ENCODE data around the gene CSTF1. TPM values are rescaled to one million over a fixed set of nuclear protein-coding genes. Genes with fewer than 3 reads are reported as not detected.

Gene CSTF1
- total RNA-seq, 8 experiments from 2014 or later: 17.0 to 39.8 (median 24.1) TPM

DNA sequence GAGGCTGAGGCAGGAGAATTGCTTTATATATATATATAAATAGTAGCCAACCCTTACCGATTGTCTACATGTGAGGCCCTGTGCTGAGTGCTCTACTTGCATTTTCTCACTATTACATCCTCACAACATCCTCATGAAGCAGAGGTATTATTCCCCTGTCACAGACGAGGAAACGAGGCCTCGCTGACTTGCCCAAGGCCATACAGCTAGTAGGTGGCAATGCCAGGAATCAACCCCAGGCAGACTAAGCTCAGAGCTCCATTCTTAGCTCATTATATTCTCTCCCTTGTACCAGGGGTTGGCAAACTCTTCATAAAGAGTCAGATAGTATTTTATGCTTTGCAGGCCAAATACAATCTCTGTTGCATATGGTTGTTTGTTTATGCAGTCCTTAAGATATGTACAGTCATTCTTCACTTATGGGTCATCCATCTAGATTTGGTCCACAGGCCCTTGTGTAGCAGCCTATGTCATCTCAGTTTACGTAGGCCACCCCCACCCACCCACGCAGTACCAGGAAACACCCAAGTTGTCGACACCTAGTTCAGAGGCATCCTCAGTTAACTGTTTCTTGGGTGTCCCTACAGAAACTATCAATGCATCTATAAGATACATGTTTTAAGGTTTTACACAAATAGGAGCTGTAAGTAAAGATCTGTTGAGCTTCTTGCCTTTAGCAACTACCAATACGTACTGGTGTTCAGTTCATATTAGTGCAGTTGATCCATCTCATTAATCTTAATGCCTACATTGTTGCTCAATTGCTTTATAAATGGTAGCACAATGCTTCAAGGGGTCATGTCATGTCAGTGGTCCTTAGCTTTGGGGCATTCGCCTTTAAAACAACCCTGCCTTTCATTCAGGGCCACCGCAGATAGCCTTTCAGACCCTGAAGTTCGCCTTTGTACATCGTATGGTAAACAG, 22.7 kb downstream of the CSTF1 start:
- no peaks in the 10 kb centered on the region for H3K4me1 ChIP-seq (replicated peaks in 1 of 2)
- in situ Hi-C loops (cut with MboI; ENCODE audit: low pct_unique_long_range_greater_than_20kb in 2 of 9, low sequenced_read_pairs in 9 of 9, unreplicated experiment in 9 of 9): no loop called here
- no peak overlapping the region for H3K27ac ChIP-seq
- WGBS, 10 experiments: 50 to 100% (median 87%) methylated on average over 2 to 9 of the region's 12 CpGs; no CpG with 5 or more reads in 1 of the 10 experiments
- peak in 3 of 8 experiments; percentile 53 to 80 (median 60) for ATAC-seq (replicated peaks in 6 of 8)
- H3K4me3 ChIP-seq: no peak overlapping the region

DNA sequence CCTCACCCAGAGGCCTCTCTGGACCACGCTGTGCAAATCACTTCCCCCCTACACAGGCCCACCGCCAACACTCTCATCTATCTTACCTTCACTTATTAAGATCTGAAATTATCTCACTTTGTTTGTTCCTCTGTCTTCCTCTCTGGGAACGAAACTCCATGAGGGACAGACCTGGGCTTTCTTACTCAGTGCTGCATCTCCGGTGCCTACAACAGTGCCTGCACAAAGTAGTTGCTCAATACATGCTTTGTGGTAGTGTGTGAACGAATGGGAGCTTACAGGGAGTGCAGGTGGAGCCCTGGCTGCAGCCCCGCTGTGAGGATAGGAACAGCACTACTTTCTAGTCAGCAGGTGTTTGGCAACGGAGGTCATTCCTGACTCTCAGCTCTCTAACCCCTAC, 25.0 kb downstream of the CSTF1 start:
- Histone ChIP-seq H3K4me3 (no peak overlapping the region), H3K27ac (no peak overlapping the region), H3K4me1 (replicated peaks in 1 of 2) (peaks cover 0 to 1% of the 10 kb centered on the region in 2 donors)
- WGBS, 10 experiments: 73 to 100% (median 79%) methylated on average over 1 to 6 of the region's 7 CpGs; no CpG with 5 or more reads in 1 of the 10 experiments
- no peak for ATAC-seq (replicated peaks in 6 of 8)
- in situ Hi-C loops (cut with MboI; ENCODE audit: low pct_unique_long_range_greater_than_20kb in 2 of 9, low sequenced_read_pairs in 9 of 9, unreplicated experiment in 9 of 9): no loop called here

DNA sequence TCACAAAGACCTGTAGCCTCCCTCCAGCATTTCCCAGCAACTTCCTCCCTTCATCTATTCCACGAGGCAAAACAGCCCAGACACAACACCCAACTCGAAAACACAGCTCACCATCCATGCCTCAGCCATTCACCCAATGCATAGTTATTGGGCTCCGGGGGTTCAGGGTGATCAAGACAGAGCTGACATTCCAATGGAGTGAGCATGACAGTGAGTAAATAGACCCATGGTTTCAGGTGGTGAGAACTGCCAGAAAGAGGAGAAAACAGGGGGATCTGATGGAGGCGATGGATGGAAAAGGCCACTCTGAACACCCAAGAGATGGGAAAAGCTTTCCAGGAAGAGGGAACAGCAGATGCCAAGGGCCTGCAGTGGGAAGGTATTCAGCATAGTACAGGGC, 25.5 kb downstream of the CSTF1 start:
- H3K27ac ChIP-seq: no peak overlapping the region
- WGBS, 10 experiments: 20 to 100% (median 78%) methylated on average over 1 to 3 of the region's 4 CpGs; no CpG with 5 or more reads in 3 of the 10 experiments
- ATAC-seq (replicated peaks in 6 of 8): no peak

DNA sequence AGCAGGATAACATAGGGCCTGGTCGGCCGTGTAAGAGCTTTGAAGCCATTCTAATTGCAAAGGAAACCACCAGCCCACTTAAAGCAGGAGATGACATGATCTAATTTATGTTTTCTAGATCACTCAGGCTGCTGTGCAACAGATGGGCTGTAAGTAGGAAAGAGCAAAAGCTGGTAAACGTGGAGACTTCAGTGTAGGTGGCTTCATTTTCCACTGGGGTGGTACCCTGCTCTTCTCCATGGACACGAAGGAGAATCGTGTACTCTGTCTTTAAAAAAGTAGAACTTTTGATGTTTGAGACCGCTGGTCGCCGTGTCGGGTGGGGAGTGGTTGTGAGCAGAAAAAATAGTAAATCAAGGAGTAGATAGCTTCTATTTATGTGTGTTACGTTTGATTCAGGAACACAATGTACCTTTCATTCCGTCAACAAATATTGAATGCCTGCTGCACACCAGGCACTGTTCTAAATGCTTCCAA, 26.0 kb downstream of the CSTF1 start:
- Histone ChIP-seq H3K27ac (no peak overlapping the region), H3K4me1 (replicated peaks in 1 of 2) (peaks cover 0 to 3% of the 10 kb centered on the region in 2 donors), H3K4me3 (no peak overlapping the region)
- no peak for ATAC-seq (replicated peaks in 6 of 8)
- in situ Hi-C loops (cut with MboI; ENCODE audit: low pct_unique_long_range_greater_than_20kb in 2 of 9, low sequenced_read_pairs in 9 of 9, unreplicated experiment in 9 of 9): no loop called here
- 20 to 90% (median 81%) methylated on average over 1 to 11 of the region's 11 CpGs; no CpG with 5 or more reads in 1 of the 10 experiments for WGBS, 10 experiments

More for the DNA sequence above, 25.5 kb downstream of the CSTF1 start:
- Histone ChIP-seq H3K4me3 (no peak overlapping the region), H3K4me1 (replicated peaks in 1 of 2) (peaks cover 0 to 3% of the 10 kb centered on the region in 2 donors)
- in situ Hi-C loops (cut with MboI; ENCODE audit: low pct_unique_long_range_greater_than_20kb in 2 of 9, low sequenced_read_pairs in 9 of 9, unreplicated experiment in 9 of 9): no loop called here

DNA sequence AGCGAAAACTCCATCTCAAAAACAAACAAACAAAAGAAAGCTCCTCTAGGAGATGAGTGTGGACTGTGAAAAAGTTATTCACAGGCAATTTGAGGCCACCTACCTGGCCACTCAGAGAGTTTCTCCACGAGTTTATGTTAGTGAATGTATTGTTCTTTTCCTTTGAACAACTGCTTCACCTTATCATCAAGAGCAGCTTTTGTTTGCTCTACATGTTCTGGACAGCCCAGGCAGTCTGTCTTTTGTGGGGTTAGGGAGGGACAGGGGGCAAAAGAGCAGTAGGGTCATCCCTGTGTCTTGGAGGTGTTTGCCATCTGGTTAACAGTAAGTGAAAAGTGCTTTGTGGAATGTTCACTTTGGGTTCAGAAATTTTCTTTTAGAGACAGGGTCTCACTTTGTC, 27.6 kb downstream of the CSTF1 start:
- WGBS, 10 experiments: 50 to 67% (median 50%) methylated on average over 1 to 2 of the region's 2 CpGs; no CpG with 5 or more reads in 7 of the 10 experiments
- in situ Hi-C loops (cut with MboI; ENCODE audit: low pct_unique_long_range_greater_than_20kb in 2 of 9, low sequenced_read_pairs in 9 of 9, unreplicated experiment in 9 of 9): no loop called here
- ATAC-seq (replicated peaks in 6 of 8): no peak
- Histone ChIP-seq H3K4me1 (replicated peaks in 1 of 2) (peaks cover 0 to 3% of the 10 kb centered on the region in 2 donors), H3K27ac (no peak overlapping the region), H3K4me3 (no peak overlapping the region)

DNA sequence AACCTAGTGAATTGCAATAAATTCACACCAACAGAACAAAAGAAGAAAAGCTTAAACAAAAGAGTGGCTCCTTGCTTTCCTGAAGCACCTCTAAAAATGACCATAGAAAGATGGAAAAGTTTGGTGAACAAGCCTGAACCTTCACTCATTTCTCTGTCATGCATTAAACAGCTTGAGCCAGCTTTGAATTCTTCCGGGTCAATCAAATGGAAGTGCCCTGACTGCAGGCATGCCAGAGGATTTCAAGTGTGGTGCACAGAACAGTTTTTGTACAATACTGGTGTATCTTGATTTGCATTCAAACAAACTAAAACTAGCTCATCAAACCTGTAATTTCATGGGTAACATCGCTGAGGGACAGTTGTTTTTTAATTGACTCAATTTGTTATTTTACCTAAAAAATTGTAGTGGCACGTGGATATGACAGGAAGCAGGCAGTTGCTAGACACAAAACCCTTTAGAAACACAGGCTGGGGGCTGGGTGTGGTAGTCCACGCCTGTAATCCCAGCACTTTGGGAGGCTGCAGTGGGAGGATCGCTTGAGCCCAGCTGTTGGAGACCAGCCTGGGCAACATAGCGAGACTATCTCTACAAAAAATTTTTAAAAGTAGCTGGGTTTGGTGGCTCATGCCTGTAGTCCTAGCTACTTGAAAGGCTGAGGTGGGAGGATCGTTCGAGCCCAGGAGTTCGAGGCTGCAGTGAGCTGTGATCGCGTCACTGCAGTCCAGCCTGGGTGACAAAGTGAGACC, 28.7 kb downstream of the CSTF1 start:
- H3K4me3 ChIP-seq: no peak overlapping the region
- no peak for ATAC-seq (replicated peaks in 6 of 8)
- no peak overlapping the region for H3K27ac ChIP-seq
- peaks cover 0 to 3% of the 10 kb centered on the region in 2 donors for H3K4me1 ChIP-seq (replicated peaks in 1 of 2)
- WGBS, 10 experiments: 67 to 100% (median 79%) methylated on average over 1 to 10 of the region's 11 CpGs
- in situ Hi-C loops (cut with MboI; ENCODE audit: low pct_unique_long_range_greater_than_20kb in 2 of 9, low sequenced_read_pairs in 9 of 9, unreplicated experiment in 9 of 9): no loop called here

DNA sequence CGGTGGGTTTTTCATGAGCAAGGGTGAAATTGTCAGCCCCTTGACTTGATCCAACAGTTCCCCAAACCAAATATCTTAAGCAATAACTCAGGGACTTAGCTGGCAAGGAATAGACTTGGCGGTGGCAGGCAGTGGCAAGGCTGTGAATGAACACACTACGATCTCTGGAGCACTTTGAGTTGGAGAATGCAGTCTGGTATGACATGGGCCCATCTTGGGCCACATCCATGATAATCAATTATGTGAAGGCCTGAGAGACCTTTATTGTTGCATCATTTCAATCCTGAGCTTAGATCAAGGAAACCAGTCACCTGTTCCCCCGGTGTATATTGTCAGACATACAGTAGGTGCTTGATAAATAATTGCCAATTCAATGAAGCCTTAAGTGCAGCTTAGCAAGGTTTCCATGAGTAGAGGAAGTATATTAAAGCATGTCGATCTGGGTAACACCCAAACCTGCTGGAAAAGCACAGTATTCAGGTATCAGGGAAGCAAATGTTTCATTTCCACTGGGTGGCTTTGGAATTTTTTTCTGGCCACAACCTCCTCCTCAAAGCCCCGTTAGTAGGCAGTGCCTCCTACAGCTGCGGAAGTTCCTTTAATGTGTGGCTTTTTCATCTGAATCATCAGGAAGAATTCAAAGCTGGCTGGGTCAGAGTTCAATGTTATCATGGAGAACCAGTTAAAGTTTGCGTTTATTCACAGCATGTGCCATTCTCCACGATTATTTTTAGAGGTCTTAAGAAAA, 29.8 kb downstream of the CSTF1 start:
- Histone ChIP-seq H3K4me3 (no peak overlapping the region), H3K27ac (no peak overlapping the region), H3K4me1 (replicated peaks in 1 of 2) (peaks cover 0 to 3% of the 10 kb centered on the region in 2 donors)
- in situ Hi-C loops (cut with MboI; ENCODE audit: low pct_unique_long_range_greater_than_20kb in 2 of 9, low sequenced_read_pairs in 9 of 9, unreplicated experiment in 9 of 9): no loop called here
- 33 to 68% (median 52%) methylated on average over 2 to 8 of the region's 9 CpGs; no CpG with 5 or more reads in 1 of the 10 experiments for WGBS, 10 experiments
- peak in 1 of 8 experiments; percentile 72 for ATAC-seq (replicated peaks in 6 of 8)

DNA sequence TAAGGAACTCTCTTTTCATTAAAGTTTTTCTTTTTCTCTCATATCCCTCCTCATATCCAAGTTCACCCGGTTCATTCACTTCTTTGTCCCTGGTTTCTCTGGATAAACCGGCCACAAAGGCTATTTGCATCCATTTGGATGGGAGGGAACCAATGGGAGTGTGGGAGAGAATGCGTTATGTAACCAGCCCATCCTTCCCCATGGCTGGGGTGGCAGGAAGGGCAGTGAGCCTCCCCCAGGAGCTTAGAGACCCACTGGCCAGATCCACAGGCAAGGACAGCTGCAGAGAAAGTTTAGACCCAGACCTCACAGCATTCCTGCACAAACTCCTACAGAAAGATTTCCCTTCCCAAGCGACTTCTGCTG, 30.4 kb downstream of the CSTF1 start:
- Histone ChIP-seq H3K4me3 (no peak overlapping the region), H3K4me1 (replicated peaks in 1 of 2) (peaks cover 0 to 3% of the 10 kb centered on the region in 2 donors), H3K27ac (no peak overlapping the region)
- peak in 1 of 8 experiments; percentile 44 for ATAC-seq (replicated peaks in 6 of 8)
- 15 to 68% (median 39%) methylated on average over 2 to 4 of the region's 4 CpGs; no CpG with 5 or more reads in 3 of the 10 experiments for WGBS, 10 experiments
- in situ Hi-C loops (cut with MboI; ENCODE audit: low pct_unique_long_range_greater_than_20kb in 2 of 9, low sequenced_read_pairs in 9 of 9, unreplicated experiment in 9 of 9): no loop called here

DNA sequence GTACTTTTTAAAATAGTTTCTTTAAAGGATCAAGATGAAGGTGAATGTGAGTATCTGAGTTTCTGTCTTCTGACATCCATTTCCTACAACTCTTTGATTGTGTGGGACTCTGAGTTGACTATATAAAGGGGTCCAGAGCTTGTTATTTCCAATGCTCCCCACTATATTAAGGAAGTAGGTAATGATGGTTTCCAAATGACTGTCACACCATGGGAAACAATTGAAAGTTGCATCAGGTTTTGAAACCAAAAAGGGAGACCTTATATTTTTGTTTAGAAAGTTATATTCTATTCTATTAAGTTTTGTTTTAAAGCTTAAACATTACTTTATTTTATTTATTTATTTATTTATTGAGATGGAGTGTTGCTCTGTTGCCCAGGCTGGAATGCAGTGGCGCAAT, 30.8 kb downstream of the CSTF1 start:
- Histone ChIP-seq H3K27ac (no peak overlapping the region), H3K4me1 (replicated peaks in 1 of 2) (peaks cover 0 to 3% of the 10 kb centered on the region in 2 donors), H3K4me3 (no peak overlapping the region)
- 86 to 100% (median 100%) methylated on average over 1 of the region's 1 CpG; no CpG with 5 or more reads in 6 of the 10 experiments for WGBS, 10 experiments
- in situ Hi-C loops (cut with MboI; ENCODE audit: low pct_unique_long_range_greater_than_20kb in 2 of 9, low sequenced_read_pairs in 9 of 9, unreplicated experiment in 9 of 9): no loop called here
- no peak for ATAC-seq (replicated peaks in 6 of 8)

DNA sequence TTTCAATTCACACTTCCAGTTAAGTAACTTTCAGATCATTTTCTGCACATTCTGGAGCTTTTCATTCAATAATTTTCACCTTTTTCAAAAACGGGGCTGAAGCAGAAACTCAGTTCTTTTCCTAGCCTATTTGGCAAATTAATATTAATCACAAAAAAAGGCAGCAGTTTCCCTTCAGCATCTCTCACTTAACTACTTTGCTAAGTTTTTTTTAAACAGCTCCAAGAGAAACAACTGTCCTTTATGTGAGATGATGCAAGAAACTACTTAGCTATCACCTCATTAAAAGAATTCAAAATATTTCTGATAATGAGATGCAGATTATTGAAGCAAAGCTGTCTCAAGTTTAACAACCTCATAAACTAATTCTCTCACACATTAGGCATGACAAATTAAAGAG, 31.4 kb downstream of the CSTF1 start:
- Histone ChIP-seq H3K4me3 (no peak overlapping the region), H3K4me1 (replicated peaks in 1 of 2) (peaks cover 0 to 3% of the 10 kb centered on the region in 2 donors), H3K27ac (no peak overlapping the region)
- WGBS, 10 experiments: 20 to 80% (median 50%) methylated on average over 1 of the region's 1 CpG; no CpG with 5 or more reads in 1 of the 10 experiments
- ATAC-seq (replicated peaks in 6 of 8): no peak
- in situ Hi-C loops (cut with MboI; ENCODE audit: low pct_unique_long_range_greater_than_20kb in 2 of 9, low sequenced_read_pairs in 9 of 9, unreplicated experiment in 9 of 9): no loop called here

DNA sequence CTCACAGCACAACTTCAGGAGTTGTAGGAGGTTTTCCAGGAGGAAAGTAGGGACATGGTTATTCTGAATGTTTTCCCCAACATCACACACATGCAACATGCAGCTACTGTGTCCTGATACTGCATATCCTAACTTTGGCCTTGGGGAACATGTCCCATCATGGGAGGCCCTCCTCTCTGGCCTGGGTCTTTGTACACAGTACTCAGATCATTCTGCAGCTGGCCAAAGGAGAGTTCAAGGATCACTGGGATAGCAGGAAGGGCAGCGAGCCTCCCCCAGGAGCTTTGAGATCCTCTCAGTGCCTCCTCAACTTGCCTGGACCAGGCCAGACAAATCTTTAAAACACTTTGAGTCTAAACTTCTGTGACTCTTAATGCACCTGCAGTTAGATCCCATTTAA, 32.5 kb downstream of the CSTF1 start:
- H3K27ac ChIP-seq: no peak overlapping the region
- ATAC-seq (replicated peaks in 6 of 8): no peak
- 83 to 88% methylated on average over 1 of the region's 1 CpG; no CpG with 5 or more reads in 8 of the 10 experiments for WGBS, 10 experiments
- no peak overlapping the region for H3K4me3 ChIP-seq
- H3K4me1 ChIP-seq (replicated peaks in 1 of 2): peaks cover 0 to 3% of the 10 kb centered on the region in 2 donors
- in situ Hi-C loops (cut with MboI; ENCODE audit: low pct_unique_long_range_greater_than_20kb in 2 of 9, low sequenced_read_pairs in 9 of 9, unreplicated experiment in 9 of 9): no loop called here

DNA sequence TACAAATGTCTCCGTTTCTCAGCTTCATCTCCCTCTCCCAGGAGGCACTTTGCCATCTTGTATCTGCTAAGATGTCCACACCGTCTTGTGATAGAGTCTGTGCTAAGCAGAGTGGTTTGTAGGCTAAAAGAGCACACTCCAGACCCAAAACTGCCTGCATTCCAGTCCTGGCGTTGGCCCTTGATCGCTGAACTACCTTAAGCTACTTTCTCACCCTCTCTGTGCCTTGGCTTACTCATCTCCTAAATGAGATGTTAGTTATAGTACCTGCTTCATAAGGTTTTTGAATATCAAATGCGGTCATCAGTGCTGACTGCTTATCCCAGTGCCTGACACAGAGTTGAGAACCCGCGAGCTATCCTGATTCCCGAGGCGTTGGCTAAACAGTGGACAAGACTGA, 33.6 kb downstream of the CSTF1 start:
- Histone ChIP-seq H3K4me3 (no peak overlapping the region), H3K4me1 (replicated peaks in 1 of 2) (peaks cover 0 to 3% of the 10 kb centered on the region in 2 donors), H3K27ac (no peak overlapping the region)
- no peak for ATAC-seq (replicated peaks in 6 of 8)
- in situ Hi-C loops (cut with MboI; ENCODE audit: low pct_unique_long_range_greater_than_20kb in 2 of 9, low sequenced_read_pairs in 9 of 9, unreplicated experiment in 9 of 9): no loop called here
- WGBS, 10 experiments: 71 to 100% (median 82%) methylated on average over 1 to 5 of the region's 9 CpGs

Data from motor neuron (in vitro differentiated cells).